Activated naive CD4-positive, alpha-beta T cell treated with anti-CD3 and anti-CD28 coated beads, Interleukin-2, amount 50 U/mL, for 16 hours (primary cell): Measurements from ENCODE around the gene OR10A6.

Experiments
- DNase-seq: peaks from one replicate; pipeline ENCODE4 v3.0.0-alpha.2; 2020

OR10A6 gene, protein sequence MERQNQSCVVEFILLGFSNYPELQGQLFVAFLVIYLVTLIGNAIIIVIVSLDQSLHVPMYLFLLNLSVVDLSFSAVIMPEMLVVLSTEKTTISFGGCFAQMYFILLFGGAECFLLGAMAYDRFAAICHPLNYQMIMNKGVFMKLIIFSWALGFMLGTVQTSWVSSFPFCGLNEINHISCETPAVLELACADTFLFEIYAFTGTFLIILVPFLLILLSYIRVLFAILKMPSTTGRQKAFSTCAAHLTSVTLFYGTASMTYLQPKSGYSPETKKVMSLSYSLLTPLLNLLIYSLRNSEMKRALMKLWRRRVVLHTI

DNA sequence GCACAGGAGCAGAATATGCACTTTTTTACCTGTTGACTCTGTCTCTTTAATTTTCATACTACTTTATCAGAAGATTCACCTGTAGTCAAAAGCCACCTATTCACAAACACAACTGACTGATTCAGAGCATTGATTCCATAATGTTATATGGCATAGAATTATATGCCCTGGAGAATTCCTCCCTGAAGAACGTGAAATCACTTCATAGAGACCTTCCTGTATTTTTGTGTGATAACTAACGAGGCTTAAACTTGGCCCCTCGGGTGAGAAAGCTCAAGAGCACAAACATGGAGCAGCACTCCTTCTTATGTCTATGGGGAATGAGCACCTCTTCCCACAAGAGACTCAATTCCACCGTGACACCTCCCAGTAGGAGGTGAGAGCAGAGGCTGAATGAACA lies at the start of gene OR10A6:
Gene OR10A6, minus strand, starts transcription at position 101 of the 400 bp plus-strand sequence. CDS start 2,606 bp downstream, outside the sequence.
- DNase-seq, result no peak

DNA sequence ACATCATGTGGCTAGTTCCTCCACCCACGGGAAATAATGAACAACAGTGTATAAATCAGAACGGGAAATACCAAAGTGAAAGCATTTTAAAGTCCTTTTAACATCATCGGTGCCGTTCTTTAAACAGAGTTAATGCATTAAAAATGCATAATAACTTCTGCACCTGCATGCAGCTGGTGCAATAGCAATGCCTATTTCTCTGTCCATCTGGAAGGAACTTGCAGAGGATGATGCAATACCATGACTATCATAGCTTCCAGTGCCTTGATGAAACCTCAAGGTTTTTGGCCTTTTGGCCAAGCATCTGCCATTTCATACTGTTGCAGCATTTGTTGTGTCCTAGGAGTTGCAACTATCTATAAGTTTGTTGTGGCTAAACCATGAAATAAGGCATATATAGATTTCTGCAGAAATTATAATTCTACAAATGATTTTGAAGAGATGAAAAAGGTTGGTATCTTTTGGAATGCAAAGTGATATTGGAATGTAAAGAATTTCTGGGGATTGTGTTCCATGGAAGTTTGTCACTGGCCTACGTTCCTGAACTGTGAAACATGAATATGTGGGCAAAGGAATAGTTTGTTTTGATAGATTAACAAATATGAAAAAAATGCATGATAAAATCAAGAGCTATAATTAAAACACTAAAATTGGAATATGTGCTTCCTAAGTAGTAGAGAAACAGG lies 46.3 kb upstream of the OR10A6 start:
- no peak for DNase-seq

DNA sequence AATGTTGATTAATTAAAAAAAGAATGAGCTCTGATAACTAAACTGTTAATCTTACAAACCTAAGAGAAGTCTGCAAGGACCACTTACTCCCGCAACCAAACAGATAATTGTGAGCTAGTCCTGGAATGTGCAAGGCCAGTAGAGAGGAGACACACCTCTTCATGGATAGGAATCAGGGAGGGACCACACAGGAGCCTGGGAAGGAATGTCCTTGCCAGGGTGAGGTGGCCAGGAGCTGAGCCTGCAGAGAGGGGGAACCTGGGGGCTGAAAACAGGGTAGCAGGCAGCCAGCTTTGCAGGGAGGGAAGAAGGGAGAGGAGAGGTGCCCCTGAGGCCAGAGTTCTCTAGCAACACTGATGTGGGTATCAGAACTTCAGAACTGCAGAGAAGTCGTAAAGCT lies 43.6 kb upstream of the OR10A6 start:
- DNase-seq, result no peak

DNA sequence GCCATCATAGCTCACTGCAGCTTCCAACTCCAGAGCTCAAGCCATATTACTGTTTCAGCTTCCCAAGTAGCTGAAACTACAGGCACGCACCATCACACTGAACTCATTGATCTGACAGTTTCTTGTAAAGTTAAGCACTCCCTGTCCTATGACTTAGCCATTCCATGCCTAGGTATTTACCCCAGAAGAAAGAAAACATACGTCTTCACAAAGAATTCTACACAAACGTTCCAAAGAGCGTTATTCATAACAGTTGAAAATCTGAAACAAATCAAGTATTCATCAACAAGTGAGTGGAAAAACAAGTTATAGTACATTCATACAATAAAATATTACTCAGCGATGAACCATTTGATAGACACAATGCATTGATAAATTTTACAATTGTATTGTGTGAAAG lies 41.9 kb upstream of the OR10A6 start:
- no peak for DNase-seq

DNA sequence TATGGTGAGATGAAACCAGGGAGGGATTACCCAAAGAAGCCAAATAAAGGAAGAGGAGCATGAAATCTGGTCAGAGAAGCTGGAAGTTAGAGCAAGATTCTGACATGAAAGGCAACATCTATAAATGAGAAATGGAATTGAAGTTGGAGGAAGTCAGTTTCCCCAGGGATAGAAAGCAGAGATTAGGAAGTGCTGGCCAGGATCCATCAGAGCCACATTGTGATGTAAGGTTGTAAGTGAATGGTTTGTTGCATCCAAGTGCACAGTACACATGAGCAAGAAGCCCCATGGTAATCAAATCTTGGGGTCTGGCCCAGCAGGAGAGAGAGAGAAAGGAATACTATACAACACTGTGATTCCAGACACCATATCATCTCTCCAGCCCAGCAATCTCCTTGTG lies 40.8 kb upstream of the OR10A6 start:
- DNase-seq, result no peak

DNA sequence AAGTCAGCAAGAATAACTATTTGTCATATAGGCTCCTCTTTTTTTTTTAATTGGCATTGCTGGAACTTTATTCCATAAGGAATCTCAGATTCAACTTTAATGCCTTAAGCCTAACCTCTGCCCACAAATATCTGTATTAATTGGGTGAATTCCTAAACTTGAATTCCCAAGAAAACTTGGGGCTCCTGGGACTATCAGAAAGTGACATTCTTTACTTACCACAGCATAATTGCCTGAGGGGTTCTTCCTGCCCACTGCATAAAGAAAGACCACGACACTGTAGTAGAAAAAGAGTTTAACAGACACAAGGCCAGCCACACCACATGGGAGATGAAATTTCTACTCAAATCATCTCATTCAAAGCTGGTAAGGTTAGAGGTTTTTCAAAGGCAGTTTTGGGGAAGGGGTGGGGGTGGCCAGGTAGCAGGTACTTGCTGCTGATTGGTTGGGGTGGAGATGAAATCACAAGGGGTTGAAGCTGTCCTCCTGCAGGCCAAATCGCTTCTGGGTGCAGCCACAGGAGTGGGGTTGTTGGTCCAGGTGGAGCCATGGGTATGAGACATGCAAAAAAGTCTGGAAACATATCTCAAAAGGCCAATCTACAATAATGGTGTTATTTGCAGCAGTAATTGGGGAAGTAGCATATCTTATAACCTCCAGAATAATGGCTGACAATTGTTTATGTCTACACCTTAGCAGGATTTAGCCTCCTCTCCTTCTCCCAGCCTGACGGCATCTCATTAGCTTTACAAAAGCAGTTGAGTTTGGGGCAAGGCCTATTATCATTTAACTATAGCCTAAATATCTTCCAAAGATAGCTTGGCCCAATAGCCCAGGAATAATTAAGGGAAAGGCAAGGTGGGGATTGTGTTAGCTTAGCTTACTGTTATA lies 38.9 kb upstream of the OR10A6 start:
- no peak for DNase-seq

DNA sequence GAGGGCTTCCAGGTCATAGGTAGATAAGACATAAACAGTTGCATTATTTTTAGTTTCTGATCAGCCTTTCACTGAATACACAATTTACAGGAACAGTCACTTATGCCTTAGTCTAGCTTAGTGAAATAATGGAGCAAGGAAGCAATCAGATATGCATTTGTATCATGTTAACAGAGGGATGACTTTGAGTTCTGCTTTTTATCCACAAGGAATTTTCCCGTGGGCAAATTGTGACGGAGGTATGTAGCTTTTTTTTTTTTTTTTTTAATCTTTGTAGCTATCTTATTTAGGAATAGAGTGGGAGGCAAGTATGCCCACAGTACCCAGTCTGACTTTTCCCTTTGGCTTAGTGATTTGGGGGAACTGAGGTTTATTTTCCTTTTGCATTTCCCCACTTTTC lies 37.6 kb upstream of the OR10A6 start:
- no peak for DNase-seq

DNA sequence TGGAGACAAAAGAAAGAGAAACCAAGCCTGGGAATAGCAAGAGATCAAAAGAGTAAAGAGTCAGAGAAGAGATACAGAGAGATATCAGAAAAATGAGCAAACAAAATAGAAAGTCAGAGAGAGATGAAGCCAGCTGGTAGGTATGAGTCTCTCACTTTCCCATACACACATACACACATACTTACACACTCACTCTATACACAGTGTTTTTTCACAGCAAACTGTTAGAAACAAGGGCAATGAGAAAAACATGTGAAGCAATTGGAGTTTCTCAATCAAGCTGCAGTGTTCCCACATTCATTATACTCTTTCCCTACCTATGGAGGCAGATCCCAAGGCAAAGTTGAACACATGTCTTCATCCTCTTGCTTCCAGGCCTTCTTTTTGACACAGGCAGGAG lies 36.8 kb upstream of the OR10A6 start:
- DNase-seq, result no peak

DNA sequence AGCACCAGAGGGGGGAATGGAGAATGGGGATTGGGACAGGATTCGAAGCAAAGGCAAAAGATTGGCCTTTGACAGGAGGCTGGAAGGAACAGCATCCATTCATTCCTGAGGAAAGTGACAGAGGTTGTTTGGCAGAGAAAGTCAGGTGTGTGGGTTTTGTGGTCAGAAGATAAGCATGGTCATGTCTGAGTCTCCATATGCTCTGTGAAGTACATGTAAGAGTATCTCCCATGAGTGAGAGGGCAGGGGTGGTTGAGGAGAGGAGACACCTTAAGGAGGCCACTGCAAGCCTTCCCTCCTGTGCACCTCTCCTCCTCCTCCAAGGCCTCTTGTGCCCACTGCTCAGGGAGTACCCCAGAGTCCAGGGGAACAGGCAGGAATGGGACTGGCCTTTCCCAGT lies 36.0 kb upstream of the OR10A6 start:
- DNase-seq, result no peak

DNA sequence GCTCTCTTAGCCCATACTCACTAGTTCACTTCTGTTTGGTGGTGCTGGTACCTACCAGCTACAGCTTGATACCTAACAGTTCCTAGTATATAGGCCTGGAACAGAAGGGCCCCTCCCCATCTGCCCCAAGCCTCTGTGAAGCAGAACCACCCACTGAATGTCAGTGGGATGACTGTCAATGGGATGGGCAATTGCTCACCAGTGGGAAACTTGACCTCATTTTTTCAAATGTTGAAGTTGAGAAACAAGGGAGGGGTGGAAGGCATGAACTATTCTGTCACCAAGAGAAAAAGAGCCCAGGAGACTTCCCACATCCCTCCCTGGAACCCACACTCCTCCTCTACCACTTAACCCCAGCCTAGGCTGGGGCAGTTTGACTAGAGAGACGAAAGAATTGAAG lies 34.3 kb upstream of the OR10A6 start, which contains the start of gene NLRP10:
Gene NLRP10, minus strand, starts transcription at position 62 of the 400 bp plus-strand sequence. CDS start 1,952 bp downstream, outside the sequence.
- DNase-seq, result no peak

DNA sequence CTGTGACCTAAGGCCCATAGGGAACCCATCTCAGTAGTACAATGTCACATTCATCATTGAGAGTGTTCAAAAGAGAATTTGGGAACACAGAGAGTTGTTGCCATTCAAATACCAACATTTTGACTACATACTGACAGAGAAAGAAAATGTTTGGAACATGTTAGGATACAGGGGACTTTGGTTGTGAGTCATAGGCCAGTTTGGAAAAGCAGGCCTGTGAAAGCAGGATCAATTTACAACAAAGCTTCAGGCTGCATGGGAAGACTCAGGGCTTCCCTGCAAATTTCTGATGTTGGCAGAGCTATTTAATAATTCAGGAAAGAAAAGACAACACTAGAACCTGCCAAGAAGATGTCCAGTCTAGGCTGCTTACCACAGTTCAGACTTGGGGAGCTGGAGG lies 33.8 kb upstream of the OR10A6 start:
- no peak for DNase-seq

DNA sequence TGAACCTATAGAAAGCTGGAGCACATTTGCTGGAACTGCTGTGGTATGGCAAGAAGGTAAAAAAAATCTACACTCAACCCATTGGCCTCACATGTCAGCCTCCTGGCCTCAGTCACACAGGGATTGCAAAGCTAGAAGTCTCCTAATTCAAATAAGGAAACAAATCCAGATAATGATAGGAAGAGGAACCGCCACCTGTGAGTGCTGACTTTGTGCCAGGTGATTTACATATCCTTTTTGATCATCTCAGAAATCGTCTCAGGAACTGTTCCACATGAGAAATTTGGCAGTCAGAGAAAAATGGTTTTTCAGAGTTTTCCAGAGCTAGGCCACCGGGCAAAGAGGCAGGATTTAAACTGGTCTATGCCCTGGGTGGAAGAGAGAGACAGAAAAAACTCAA lies 33.2 kb upstream of the OR10A6 start:
- DNase-seq, result no peak

DNA sequence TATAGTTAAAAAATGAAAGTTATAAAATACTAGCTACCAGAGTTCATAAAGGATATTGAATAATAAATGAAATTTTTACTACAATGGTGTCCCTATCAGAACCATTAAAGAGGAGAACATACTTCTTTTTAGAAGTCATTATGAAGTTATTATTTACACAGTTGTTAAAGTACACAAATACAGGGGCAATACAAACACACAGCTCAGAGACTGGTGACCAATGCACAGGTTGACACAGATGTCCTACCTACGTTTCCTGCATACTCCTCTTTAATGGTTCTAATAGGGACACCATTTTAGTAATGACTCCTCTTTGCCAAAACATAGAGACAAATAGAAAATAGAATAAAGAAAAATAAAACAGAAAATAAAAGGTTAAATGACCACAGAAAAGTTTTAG lies 24.1 kb upstream of the OR10A6 start:
- DNase-seq, result no peak

DNA sequence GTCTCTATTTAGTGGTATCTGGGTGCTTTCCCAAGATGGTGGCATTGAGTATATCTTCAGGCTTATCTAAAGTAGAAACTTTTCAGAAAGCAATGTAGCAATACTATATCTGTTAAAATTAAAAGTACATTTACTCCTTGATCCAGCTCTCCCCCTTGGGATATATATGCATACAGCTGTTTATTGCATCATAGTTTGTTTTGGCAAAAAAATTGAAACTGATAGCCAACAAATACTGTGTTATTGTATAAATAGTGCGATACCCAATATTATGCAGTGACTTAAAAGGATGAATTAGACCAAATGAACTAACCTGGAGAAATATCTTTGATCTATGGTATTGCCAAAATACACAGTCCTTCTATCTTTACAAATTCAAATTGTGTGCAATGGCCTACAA lies 18.9 kb upstream of the OR10A6 start:
- DNase-seq, result no peak

DNA sequence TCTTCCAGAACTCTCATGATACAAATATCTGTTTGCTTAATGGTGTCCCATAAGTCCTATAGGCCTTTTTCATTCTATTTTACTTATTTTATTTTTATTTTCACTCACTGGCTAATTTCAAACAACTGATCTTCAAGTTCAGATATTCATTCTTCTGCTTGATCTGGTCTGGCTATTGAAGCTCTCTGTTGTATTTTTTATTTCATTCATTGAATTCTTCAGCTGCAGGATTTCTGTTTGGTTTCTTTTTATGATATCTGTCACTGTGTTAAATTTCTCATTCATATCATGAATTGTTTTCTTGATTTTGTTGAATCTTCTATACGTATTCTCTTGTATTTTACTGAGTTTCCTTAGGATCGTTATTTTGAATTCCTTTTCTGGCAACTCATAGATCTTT lies 13.1 kb upstream of the OR10A6 start:
- DNase-seq, result no peak

DNA sequence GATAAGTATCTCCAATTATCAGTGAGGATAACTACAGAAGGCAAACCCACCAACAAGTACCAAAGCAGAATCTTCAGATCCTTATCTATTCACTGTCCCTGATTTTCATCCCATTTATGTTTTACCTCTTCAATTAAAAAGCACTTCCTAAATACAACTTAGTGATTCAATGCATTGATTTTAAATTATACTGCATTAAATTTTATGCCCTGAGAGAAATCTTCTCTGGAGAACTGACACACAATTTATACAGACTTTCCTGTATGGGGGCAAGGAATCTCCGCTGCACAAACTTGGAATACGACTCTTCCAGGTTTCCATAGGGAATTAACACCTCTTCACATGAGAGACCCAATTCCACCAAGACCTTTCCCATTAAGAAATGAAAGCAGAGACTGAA lies 10.5 kb upstream of the OR10A6 start, which contains the start of gene OR10A3:
Gene OR10A3, minus strand, starts transcription at position 101 of the 400 bp plus-strand sequence. CDS start 2,188 bp downstream, outside the sequence.
- no peak for DNase-seq

DNA sequence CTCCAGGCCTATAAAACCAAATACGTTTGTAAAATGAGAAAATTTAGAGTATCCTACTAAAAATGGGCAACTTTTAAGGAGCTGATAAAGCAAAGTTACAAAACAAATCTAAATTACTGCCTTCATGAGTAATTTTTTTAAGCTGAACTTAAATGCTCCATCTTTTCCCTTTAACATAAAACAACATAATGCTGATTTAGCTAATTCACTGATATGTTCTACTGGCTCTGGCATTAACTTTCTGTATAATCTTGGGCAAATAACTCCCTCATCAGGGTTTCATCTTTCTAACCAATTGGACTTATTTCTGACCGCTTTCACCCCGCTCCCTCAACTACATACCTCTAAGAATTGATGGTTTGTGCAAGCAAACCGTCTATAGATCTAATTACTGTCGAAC lies 10.1 kb upstream of the OR10A6 start:
- DNase-seq, result no peak

DNA sequence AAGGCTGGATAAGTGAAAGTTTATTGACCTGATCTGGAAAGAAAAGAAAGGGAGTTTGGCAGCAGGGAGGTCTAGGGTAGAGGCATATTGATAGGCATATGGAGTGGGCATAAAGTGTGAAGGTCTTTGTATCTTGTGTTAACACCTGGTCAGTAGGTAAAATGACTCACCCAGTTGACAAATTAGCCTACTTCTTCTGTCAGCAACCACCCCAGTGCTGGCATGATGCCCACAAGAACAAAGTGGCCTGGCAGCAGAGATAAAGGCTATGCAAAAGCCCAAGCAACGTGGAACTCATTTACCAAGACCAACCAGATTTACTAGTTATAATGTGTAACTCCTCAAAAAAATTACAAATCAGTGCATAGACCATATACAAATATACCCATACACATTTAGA lies 5.5 kb upstream of the OR10A6 start:
- DNase-seq, result no peak

DNA sequence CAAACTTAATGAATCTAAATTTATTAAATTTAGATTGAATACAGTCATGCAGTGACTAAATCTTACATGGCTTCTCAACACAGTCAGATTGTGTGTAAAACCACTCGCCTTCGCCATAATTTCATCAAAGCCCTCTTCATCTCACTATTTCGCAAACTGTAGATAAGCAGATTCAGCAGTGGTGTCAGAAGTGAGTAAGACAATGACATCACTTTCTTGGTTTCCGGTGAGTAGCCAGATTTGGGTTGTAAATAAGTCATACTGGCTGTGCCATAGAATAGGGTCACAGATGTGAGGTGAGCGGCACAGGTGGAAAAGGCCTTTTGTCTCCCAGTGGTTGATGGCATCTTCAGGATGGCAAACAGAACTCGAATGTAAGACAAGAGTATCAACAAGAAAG lies 3.4 kb downstream of the OR10A6 start:
- no peak for DNase-seq

DNA sequence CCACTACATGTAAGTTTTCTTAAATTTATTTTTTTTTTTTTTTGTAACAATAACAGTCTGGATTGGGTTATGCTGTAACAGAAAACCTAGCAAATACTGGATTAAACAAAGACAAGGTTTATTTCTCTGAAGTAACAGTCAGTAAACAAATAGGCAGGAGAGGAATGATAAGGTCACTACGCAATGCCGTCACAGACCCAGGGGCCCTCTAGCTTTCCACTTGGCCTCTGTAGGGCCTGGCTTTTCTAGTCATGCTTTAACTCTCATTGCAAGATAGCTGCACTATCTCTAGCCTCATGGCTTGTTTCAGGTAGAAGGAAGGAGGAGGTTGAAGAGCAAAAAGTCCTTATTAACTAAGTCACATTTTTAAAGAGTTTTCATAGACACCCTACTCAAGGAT lies 6.5 kb downstream of the OR10A6 start:
- no peak for DNase-seq

DNA sequence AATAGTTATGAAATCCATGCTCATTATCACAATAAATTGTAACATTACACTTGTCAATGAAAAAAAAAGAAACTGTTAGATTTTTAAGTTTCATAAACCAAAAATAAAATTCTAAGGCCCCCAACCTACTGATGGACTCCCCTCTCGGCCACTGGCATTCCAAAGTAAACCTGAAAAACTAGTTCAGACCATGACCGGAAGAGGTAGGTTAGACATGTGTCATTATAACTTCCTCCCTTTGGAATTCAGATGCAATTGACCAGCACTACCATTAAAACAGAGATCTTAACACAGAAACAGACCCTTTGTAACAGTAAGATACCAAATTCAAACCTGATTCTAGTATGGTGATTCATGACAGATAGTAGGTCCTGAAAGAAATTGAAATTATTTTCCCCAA lies 12.9 kb downstream of the OR10A6 start:
- DNase-seq, result no peak

DNA sequence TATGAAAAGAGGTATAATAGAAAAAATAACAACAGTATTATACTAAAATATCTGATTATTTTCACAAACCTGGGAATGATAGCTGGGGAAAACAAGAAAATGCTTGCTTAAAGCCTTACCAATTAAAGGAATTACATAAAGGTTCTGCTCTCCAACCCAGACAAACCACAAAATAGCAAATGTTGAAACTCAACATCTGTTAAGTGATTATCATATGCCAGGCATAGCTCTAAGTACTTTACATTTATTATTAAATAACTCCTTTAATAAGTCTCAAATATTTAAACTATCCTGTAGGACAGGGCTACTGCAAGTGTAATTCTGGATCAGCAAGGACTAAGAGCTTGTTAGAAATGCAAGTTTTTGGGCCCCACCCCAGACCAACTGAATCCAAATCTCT lies 20.1 kb downstream of the OR10A6 start:
- DNase-seq, result no peak

DNA sequence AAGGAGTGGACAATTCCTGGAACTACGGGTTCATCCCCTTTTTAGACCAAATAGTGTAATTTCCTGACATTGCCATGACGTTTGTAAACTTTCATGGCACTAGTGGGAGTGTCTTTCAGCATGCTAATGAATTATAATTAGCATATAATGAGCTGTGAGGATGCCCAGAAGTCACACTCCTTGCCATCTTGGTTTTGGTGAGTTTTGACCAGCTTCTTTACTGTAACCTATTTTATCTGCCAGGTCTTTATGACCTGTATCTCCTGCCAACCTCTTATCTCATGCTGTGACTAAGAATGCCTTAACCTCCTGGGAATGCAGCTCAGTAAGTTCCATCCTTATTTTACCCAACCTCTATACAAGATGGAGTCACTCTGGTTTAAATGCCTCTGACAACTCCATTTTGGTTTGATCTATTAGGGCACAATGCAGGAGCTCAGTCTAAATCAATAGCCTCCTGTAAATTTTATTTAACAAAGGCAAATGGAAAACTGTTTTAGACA lies 20.7 kb downstream of the OR10A6 start:
- no peak for DNase-seq
